HG02970 (cell line): ENCODE data around the gene SYNJ2.

Source experiments
- ATAC-seq: cut with Tn5 transposase; IDR thresholded peaks from one replicate; pipeline ENCODE4 v1.9.1; 2021; ENCODE audit warnings: mild to moderate bottlenecking, moderate library complexity, moderate number of reproducible peaks; ENCODE audit not compliant: unreplicated experiment, low FRiP score

The SYNJ2 gene

GRCh38 chr6:158071121-158072082, 89.7 kb downstream of the SYNJ2 start:
- ATAC-seq: no peak

GRCh38 chr6:158072083-158072721, 90.5 kb downstream of the SYNJ2 start:
- no peak for ATAC-seq

- ATAC-seq: no peak
Observed at GRCh38 chr6:158073776-158074175, 92.1 kb downstream of the SYNJ2 start.

GRCh38 chr6:158076548-158076947, 94.9 kb downstream of the SYNJ2 start:
- ATAC-seq: no peak

GRCh38 chr6:158077676-158078075, 96.0 kb downstream of the SYNJ2 start:
- no peak for ATAC-seq

GRCh38 chr6:158078320-158078719, 96.7 kb downstream of the SYNJ2 start:
- no peak for ATAC-seq

- no peak for ATAC-seq
Observed at GRCh38 chr6:158080849-158081656, 99.4 kb downstream of the SYNJ2 start.

GRCh38 chr6:158081657-158081935, 99.9 kb downstream of the SYNJ2 start:
- no peak for ATAC-seq

- ATAC-seq: no peak
Observed at GRCh38 chr6:158083455-158084325, 102.0 kb downstream of the SYNJ2 start.

GRCh38 chr6:158085261-158086053, 103.8 kb downstream of the SYNJ2 start:
- no peak for ATAC-seq

GRCh38 chr6:158086054-158086503, 104.4 kb downstream of the SYNJ2 start:
- ATAC-seq: no peak

GRCh38 chr6:158086504-158087223, 105.0 kb downstream of the SYNJ2 start:
- ATAC-seq: no peak

- ATAC-seq: no peak
Observed at GRCh38 chr6:158087224-158087867, 105.7 kb downstream of the SYNJ2 start.

- ATAC-seq: no peak
Observed at GRCh38 chr6:158092806-158093205, 111.1 kb downstream of the SYNJ2 start.

- ATAC-seq: no peak
Observed at GRCh38 chr6:158095031-158095430, 113.4 kb downstream of the SYNJ2 start.

- no peak for ATAC-seq
Observed at GRCh38 chr6:158095671-158096070, 114.0 kb downstream of the SYNJ2 start.

- ATAC-seq: no peak
Observed at GRCh38 chr6:158103228-158103627, 121.6 kb downstream of the SYNJ2 start.

GRCh38 chr6:158104696-158105095, 123.0 kb downstream of the SYNJ2 start:
- no peak for ATAC-seq
